ENCODE measurements around the gene TRPC4.

DNA sequence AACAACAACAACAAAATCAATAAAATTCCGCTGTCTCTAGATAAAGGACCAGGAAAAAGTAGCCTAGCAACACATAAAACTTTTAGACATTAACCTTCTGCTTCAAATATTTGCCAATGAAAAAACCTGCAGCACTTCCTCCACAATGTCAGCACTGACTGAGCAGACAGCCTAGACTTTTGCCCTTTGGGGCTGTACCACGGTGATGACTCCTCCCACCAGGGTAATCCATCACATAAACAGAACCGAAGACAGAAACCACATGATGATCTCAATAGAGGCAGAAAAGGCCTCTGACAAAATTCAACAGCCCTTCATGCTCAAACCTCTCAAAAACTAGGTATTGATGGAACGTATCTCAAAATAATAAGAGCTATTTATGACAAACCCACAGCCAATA, 30.2 kb upstream of the TRPC4 start:
- TF ChIP-seq RAD21 (IDR thresholded peaks at IDR 0.05; ENCODE audit: low read depth) (no peak), MAX (IDR thresholded peaks at IDR 0.05) (no peak)
